Neural cell (in vitro differentiated cells): ENCODE results near the gene PPP1CB. TPM values are rescaled to one million over a fixed set of nuclear protein-coding genes. Genes with fewer than 3 reads are reported as not detected.

Source experiments
- H2AFZ ChIP-seq: fragments of 200-600, 300-800 bp; sonication (generic), shearing (Covaris generic); 2 replicates; pipeline ENCODE4 v1.6.0; 2014; ENCODE audit warnings: low read depth, mild to moderate bottlenecking, antibody characterized with exemption, low read length, moderate library complexity
- H3F3A ChIP-seq: fragments of 200-600 bp; shearing (Covaris generic); 2 replicates; pipeline ENCODE4 v1.6.1; 2016; ENCODE audit warnings: mild to moderate bottlenecking, moderate library complexity, mixed read lengths, antibody characterized with exemption, low read length; ENCODE audit not compliant: insufficient read depth, poor library complexity, severe bottlenecking
- H3K27ac ChIP-seq: fragments of 200-600, 300-800 bp; sonication (generic), shearing (Covaris generic); 2 replicates; pipeline ENCODE4 v1.5.1; 2014; ENCODE audit warnings: mild to moderate bottlenecking, low read length, moderate library complexity
- H3K27me3 ChIP-seq: fragments of 300-800, 200-600 bp; sonication (generic), shearing (Covaris generic); 2 replicates; pipeline ENCODE4 v1.6.0; 2014; ENCODE audit warnings: mild to moderate bottlenecking, low read depth, low read length, moderate library complexity; ENCODE audit not compliant: insufficient read depth
- H3K36me3 ChIP-seq: fragments of 300-800, 200-600 bp; sonication (generic), shearing (Covaris generic); 2 replicates; pipeline ENCODE4 v1.5.1; 2014; ENCODE audit warnings: mild to moderate bottlenecking, antibody characterized with exemption, low read length, moderate library complexity; ENCODE audit not compliant: insufficient read depth
- H3K4me2 ChIP-seq: fragments of 300-800, 200-600 bp; sonication (generic), shearing (Covaris generic); 2 replicates; pipeline ENCODE4 v1.6.0; 2014; ENCODE audit warnings: mild to moderate bottlenecking, low read length
- H3K4me3 ChIP-seq: fragments of 300-800, 200-600 bp; sonication (generic), shearing (Covaris generic); 2 replicates; pipeline ENCODE4 v1.5.1; 2014; ENCODE audit warnings: mild to moderate bottlenecking, low read length, moderate library complexity
- H3K79me2 ChIP-seq: fragments of 200-600 bp; shearing (Covaris generic); replicated peaks from 2 replicates; pipeline ENCODE4 v1.6.0; 2014; ENCODE audit warnings: mild to moderate bottlenecking, low read length, moderate library complexity; ENCODE audit not compliant: insufficient read depth
- H3K9ac ChIP-seq: fragments of 300-800, 200-600 bp; sonication (generic), shearing (Covaris generic); 2 replicates; pipeline ENCODE4 v1.6.1; 2016; ENCODE audit warnings: mild to moderate bottlenecking, low read length, mixed read lengths
- H3K9me2 ChIP-seq: fragments of 200-600 bp; shearing (Covaris generic); 2 replicates; pipeline ENCODE4 v1.6.1; 2016; ENCODE audit warnings: mild to moderate bottlenecking, low read length, mixed read lengths; ENCODE audit not compliant: insufficient read depth
- H3K9me3 ChIP-seq: fragments of 200-600, 300-800 bp; sonication (generic), shearing (Covaris generic); 2 replicates; pipeline ENCODE4 v1.6.1; 2016; ENCODE audit warnings: mild to moderate bottlenecking, mixed run types, low read length, moderate library complexity, mixed read lengths
- H4K20me1 ChIP-seq: fragments of 200-600 bp; shearing (Covaris generic); 2 replicates; pipeline ENCODE4 v1.6.1; 2016; ENCODE audit warnings: mild to moderate bottlenecking, mixed run types; ENCODE audit not compliant: insufficient read depth
- EP300 ChIP-seq: fragments of 450-650 bp; conservative IDR thresholded peaks from 2 replicates; pipeline ENCODE4 v1.6.1; 2014; ENCODE audit warnings: antibody characterized with exemption, mild to moderate bottlenecking, moderate library complexity; ENCODE audit not compliant: poor library complexity, severe bottlenecking
- EZH2 ChIP-seq: fragments of 200-600, 300-800 bp; shearing (Covaris generic), sonication (generic); IDR thresholded peaks from 2 replicates; pipeline ENCODE4 v1.6.1; 2014; ENCODE audit warnings: antibody characterized with exemption, low read length, borderline replicate concordance, mild to moderate bottlenecking; ENCODE audit not compliant: insufficient read depth, poor library complexity, severe bottlenecking
- MXI1 ChIP-seq: fragments of 450-650 bp; conservative IDR thresholded peaks from 2 replicates; pipeline ENCODE4 v1.6.1; 2014; ENCODE audit warnings: antibody characterized with exemption, mild to moderate bottlenecking; ENCODE audit not compliant: poor library complexity, severe bottlenecking
- POLR2AphosphoS5 ChIP-seq: IDR thresholded peaks from 2 replicates; pipeline ENCODE4 v1.6.1; 2012
- RAD21 ChIP-seq: fragments of 450-650 bp; conservative IDR thresholded peaks from 2 replicates; pipeline ENCODE4 v1.6.1; 2014; ENCODE audit warnings: antibody characterized with exemption, mild to moderate bottlenecking, moderate library complexity
- SMC3 ChIP-seq: fragments of 450-650 bp; conservative IDR thresholded peaks from 2 replicates; pipeline ENCODE4 v1.6.1; 2014; ENCODE audit warnings: antibody characterized with exemption, mild to moderate bottlenecking, moderate library complexity; ENCODE audit not compliant: poor library complexity
- TAF1 ChIP-seq: IDR thresholded peaks from 2 replicates; pipeline ENCODE4 v1.6.1; 2012; ENCODE audit warnings: low read depth
- polyA plus RNA-seq: library from polyadenylated mRNA; depleted of rRNA; stranded (reverse); fragments of >200 nt; gene quantifications from 2 replicates; pipeline ENCODE4 v1.2.3, GENCODE V29; 2014
- TF ChIP-seq, protein P1 (sequence below): fragments of 450-650 bp; IDR thresholded peaks from 2 replicates; pipeline ENCODE4 v1.5.1; 2014; ENCODE audit warnings: antibody characterized with exemption, mild to moderate bottlenecking, moderate library complexity; ENCODE audit not compliant: poor library complexity, severe bottlenecking
- TF ChIP-seq, protein P2 (sequence below): IDR thresholded peaks from 2 replicates; pipeline ENCODE4 v1.6.1; 2012; ENCODE audit warnings: borderline replicate concordance

PPP1CB gene
- polyA plus RNA-seq, 1 donor from 2014 or later, result 239 TPM

DNA sequence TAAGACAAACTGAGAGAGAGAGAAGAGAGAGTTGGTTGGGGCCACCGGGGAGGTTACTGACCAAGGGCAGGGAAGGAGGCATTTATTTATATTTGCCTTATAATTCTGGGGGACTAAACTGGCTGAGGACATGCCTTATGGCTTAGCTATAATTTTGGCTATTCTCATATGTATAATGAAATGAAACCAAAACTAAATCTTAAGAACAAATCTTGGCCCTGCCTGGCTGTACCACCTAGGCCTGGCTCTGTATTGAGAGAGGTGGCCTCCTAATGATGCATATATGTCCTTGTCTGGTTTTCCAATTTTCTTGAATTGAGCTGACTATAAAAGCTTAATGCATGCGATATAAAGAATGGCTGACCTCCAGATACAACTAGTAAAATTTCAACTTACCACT lies 3.5 kb upstream of the PPP1CB start:
- H3K27me3 ChIP-seq, result no peaks in the 10 kb centered on the region
- no peaks in the 10 kb centered on the region for H3K9me2 ChIP-seq
- H3K4me3 ChIP-seq, result no peak overlapping the region
- TF ChIP-seq, protein P1, sequence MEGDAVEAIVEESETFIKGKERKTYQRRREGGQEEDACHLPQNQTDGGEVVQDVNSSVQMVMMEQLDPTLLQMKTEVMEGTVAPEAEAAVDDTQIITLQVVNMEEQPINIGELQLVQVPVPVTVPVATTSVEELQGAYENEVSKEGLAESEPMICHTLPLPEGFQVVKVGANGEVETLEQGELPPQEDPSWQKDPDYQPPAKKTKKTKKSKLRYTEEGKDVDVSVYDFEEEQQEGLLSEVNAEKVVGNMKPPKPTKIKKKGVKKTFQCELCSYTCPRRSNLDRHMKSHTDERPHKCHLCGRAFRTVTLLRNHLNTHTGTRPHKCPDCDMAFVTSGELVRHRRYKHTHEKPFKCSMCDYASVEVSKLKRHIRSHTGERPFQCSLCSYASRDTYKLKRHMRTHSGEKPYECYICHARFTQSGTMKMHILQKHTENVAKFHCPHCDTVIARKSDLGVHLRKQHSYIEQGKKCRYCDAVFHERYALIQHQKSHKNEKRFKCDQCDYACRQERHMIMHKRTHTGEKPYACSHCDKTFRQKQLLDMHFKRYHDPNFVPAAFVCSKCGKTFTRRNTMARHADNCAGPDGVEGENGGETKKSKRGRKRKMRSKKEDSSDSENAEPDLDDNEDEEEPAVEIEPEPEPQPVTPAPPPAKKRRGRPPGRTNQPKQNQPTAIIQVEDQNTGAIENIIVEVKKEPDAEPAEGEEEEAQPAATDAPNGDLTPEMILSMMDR, result no peak
- TF ChIP-seq EZH2, result no peak
- TF ChIP-seq MXI1, result no peak
- no peak for TF ChIP-seq RAD21
- no peak for TF ChIP-seq POLR2AphosphoS5
- no peak for TF ChIP-seq EP300
- no peak for TF ChIP-seq TAF1
- no peak for TF ChIP-seq SMC3
- TF ChIP-seq, protein P2, sequence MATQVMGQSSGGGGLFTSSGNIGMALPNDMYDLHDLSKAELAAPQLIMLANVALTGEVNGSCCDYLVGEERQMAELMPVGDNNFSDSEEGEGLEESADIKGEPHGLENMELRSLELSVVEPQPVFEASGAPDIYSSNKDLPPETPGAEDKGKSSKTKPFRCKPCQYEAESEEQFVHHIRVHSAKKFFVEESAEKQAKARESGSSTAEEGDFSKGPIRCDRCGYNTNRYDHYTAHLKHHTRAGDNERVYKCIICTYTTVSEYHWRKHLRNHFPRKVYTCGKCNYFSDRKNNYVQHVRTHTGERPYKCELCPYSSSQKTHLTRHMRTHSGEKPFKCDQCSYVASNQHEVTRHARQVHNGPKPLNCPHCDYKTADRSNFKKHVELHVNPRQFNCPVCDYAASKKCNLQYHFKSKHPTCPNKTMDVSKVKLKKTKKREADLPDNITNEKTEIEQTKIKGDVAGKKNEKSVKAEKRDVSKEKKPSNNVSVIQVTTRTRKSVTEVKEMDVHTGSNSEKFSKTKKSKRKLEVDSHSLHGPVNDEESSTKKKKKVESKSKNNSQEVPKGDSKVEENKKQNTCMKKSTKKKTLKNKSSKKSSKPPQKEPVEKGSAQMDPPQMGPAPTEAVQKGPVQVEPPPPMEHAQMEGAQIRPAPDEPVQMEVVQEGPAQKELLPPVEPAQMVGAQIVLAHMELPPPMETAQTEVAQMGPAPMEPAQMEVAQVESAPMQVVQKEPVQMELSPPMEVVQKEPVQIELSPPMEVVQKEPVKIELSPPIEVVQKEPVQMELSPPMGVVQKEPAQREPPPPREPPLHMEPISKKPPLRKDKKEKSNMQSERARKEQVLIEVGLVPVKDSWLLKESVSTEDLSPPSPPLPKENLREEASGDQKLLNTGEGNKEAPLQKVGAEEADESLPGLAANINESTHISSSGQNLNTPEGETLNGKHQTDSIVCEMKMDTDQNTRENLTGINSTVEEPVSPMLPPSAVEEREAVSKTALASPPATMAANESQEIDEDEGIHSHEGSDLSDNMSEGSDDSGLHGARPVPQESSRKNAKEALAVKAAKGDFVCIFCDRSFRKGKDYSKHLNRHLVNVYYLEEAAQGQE, result no peak
- no peaks in the 10 kb centered on the region for H3K9me3 ChIP-seq
- no peaks in the 10 kb centered on the region for H3F3A ChIP-seq
- H3K79me2 ChIP-seq, result peaks cover 8% of the 10 kb centered on the region
- no peak overlapping the region for H2AFZ ChIP-seq
- no peaks in the 10 kb centered on the region for H4K20me1 ChIP-seq
- no peak overlapping the region for H3K27ac ChIP-seq
- H3K9ac ChIP-seq, result no peak overlapping the region
- no peak overlapping the region for H3K4me2 ChIP-seq
- no peaks in the 10 kb centered on the region for H3K36me3 ChIP-seq

DNA sequence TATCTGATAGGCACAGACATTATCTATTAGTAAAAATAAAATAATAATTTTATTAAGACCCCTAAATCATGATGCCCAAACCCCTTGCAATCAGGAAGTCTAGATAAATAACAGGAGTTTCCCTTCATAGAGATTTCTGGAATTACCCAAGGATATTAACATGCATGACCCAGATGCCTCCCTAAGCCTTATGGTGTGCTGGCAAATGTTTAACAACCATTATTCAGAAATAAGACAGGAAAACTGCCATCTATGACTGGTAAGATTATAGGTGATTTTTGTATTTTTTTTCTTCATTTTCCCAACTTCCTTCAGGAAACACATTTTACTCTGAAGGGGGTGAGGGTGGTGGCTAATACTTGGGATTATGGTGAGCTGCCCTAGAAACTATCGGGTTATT lies 2.7 kb upstream of the PPP1CB start:
- Histone ChIP-seq H3K27ac (no peak overlapping the region), H3K9me3 (no peaks in the 10 kb centered on the region), H3K4me2 (no peak overlapping the region), H4K20me1 (no peaks in the 10 kb centered on the region), H3K27me3 (no peaks in the 10 kb centered on the region), H3K9me2 (no peaks in the 10 kb centered on the region), H3K9ac (no peak overlapping the region), H3F3A (no peaks in the 10 kb centered on the region), H3K4me3 (no peak overlapping the region), H2AFZ (no peak overlapping the region), H3K79me2 (peaks cover 16% of the 10 kb centered on the region), H3K36me3 (no peaks in the 10 kb centered on the region)
- TF ChIP-seq, protein P1, result no peak
- no peak for TF ChIP-seq EP300
- no peak for TF ChIP-seq POLR2AphosphoS5
- no peak for TF ChIP-seq SMC3
- TF ChIP-seq EZH2, result no peak
- TF ChIP-seq MXI1, result no peak
- TF ChIP-seq, protein P2, result no peak
- TF ChIP-seq TAF1, result no peak
- TF ChIP-seq RAD21, result no peak
